ENCODE data around the gene THRB.

THRB gene

GRCh38 chr3:24464389-24464788 lies 30.3 kb downstream of the THRB start:
- no peak overlapping the region for H2AFZ ChIP-seq (ENCODE audit: low read depth, low read length, severe bottlenecking)
- no peak overlapping the region for H3K9ac ChIP-seq (ENCODE audit: low read length)
- H3K4me3 ChIP-seq (ENCODE audit: insufficient read depth, low read length, poor library complexity, severe bottlenecking): no peak overlapping the region
- no peaks in the 10 kb centered on the region for H3K79me2 ChIP-seq (ENCODE audit: insufficient read depth, low read length)
- H3K27me3 ChIP-seq (ENCODE audit: low read length): no peaks in the 10 kb centered on the region
- no peaks in the 10 kb centered on the region for H3K9me2 ChIP-seq (replicated peaks; ENCODE audit: insufficient read depth, low read length)
- no peaks in the 10 kb centered on the region for H3K36me3 ChIP-seq (ENCODE audit: low read length)
- no peak overlapping the region for H3K4me2 ChIP-seq (ENCODE audit: low read depth, low read length, poor library complexity, severe bottlenecking)
- no peaks in the 10 kb centered on the region for H3F3A ChIP-seq (ENCODE audit: insufficient read depth)
- H4K20me1 ChIP-seq (ENCODE audit: low read depth, low read length): no peaks in the 10 kb centered on the region
- TF ChIP-seq CTCF (IDR thresholded peaks at IDR 0.05; ENCODE audit: insufficient read depth, low read length, poor library complexity, severe bottlenecking): no peak
- no peak for TF ChIP-seq EZH2phosphoT487 (conservative IDR thresholded peaks at IDR 0.05; ENCODE audit: low read length)
- no peak overlapping the region for H3K27ac ChIP-seq (ENCODE audit: low read depth, low read length)
- no peaks in the 10 kb centered on the region for H3K9me3 ChIP-seq (ENCODE audit: insufficient read depth, low read length)

- H2AFZ ChIP-seq (ENCODE audit: low read depth, low read length, severe bottlenecking): no peak overlapping the region
- H3F3A ChIP-seq (ENCODE audit: insufficient read depth): no peaks in the 10 kb centered on the region
- TF ChIP-seq EZH2phosphoT487 (conservative IDR thresholded peaks at IDR 0.05; ENCODE audit: low read length): no peak
- H3K4me3 ChIP-seq (ENCODE audit: insufficient read depth, low read length, poor library complexity, severe bottlenecking): no peak overlapping the region
- no peaks in the 10 kb centered on the region for H4K20me1 ChIP-seq (ENCODE audit: low read depth, low read length)
- no peaks in the 10 kb centered on the region for H3K79me2 ChIP-seq (ENCODE audit: insufficient read depth, low read length)
- no peaks in the 10 kb centered on the region for H3K9me2 ChIP-seq (replicated peaks; ENCODE audit: insufficient read depth, low read length)
- no peak overlapping the region for H3K27ac ChIP-seq (ENCODE audit: low read depth, low read length)
- no peak overlapping the region for H3K4me2 ChIP-seq (ENCODE audit: low read depth, low read length, poor library complexity, severe bottlenecking)
- H3K36me3 ChIP-seq (ENCODE audit: low read length): no peaks in the 10 kb centered on the region
- H3K9me3 ChIP-seq (ENCODE audit: insufficient read depth, low read length): no peaks in the 10 kb centered on the region
- no peaks in the 10 kb centered on the region for H3K27me3 ChIP-seq (ENCODE audit: low read length)
- H3K9ac ChIP-seq (ENCODE audit: low read length): no peak overlapping the region
These were observed 31.9 kb downstream of the THRB start for GRCh38 chr3:24462737-24463136.

- H4K20me1 ChIP-seq (ENCODE audit: low read depth, low read length): no peaks in the 10 kb centered on the region
- no peak overlapping the region for H3K4me3 ChIP-seq (ENCODE audit: insufficient read depth, low read length, poor library complexity, severe bottlenecking)
- no peak overlapping the region for H3K4me2 ChIP-seq (ENCODE audit: low read depth, low read length, poor library complexity, severe bottlenecking)
- no peak overlapping the region for H3K9ac ChIP-seq (ENCODE audit: low read length)
- H3K9me2 ChIP-seq (replicated peaks; ENCODE audit: insufficient read depth, low read length): no peaks in the 10 kb centered on the region
- TF ChIP-seq CTCF (IDR thresholded peaks at IDR 0.05; ENCODE audit: insufficient read depth, low read length, poor library complexity, severe bottlenecking) (no peak), EZH2phosphoT487 (conservative IDR thresholded peaks at IDR 0.05; ENCODE audit: low read length) (no peak)
- H3K9me3 ChIP-seq (ENCODE audit: insufficient read depth, low read length): no peaks in the 10 kb centered on the region
- no peaks in the 10 kb centered on the region for H3K79me2 ChIP-seq (ENCODE audit: insufficient read depth, low read length)
- no peak overlapping the region for H3K27ac ChIP-seq (ENCODE audit: low read depth, low read length)
- H2AFZ ChIP-seq (ENCODE audit: low read depth, low read length, severe bottlenecking): no peak overlapping the region
- H3K36me3 ChIP-seq (ENCODE audit: low read length): no peaks in the 10 kb centered on the region
- no peaks in the 10 kb centered on the region for H3F3A ChIP-seq (ENCODE audit: insufficient read depth)
- H3K27me3 ChIP-seq (ENCODE audit: low read length): no peaks in the 10 kb centered on the region
These were observed 33.7 kb downstream of the THRB start for GRCh38 chr3:24460974-24461373.

- no peak overlapping the region for H3K4me2 ChIP-seq (ENCODE audit: low read depth, low read length, poor library complexity, severe bottlenecking)
- H3F3A ChIP-seq (ENCODE audit: insufficient read depth): no peaks in the 10 kb centered on the region
- H2AFZ ChIP-seq (ENCODE audit: low read depth, low read length, severe bottlenecking): no peak overlapping the region
- H3K27ac ChIP-seq (ENCODE audit: low read depth, low read length): no peak overlapping the region
- no peaks in the 10 kb centered on the region for H4K20me1 ChIP-seq (ENCODE audit: low read depth, low read length)
- H3K79me2 ChIP-seq (ENCODE audit: insufficient read depth, low read length): no peaks in the 10 kb centered on the region
- TF ChIP-seq EZH2phosphoT487 (conservative IDR thresholded peaks at IDR 0.05; ENCODE audit: low read length) (no peak), CTCF (IDR thresholded peaks at IDR 0.05; ENCODE audit: insufficient read depth, low read length, poor library complexity, severe bottlenecking) (no peak)
- no peak overlapping the region for H3K9ac ChIP-seq (ENCODE audit: low read length)
- no peak overlapping the region for H3K4me3 ChIP-seq (ENCODE audit: insufficient read depth, low read length, poor library complexity, severe bottlenecking)
- no peaks in the 10 kb centered on the region for H3K9me3 ChIP-seq (ENCODE audit: insufficient read depth, low read length)
- no peaks in the 10 kb centered on the region for H3K36me3 ChIP-seq (ENCODE audit: low read length)
- no peaks in the 10 kb centered on the region for H3K9me2 ChIP-seq (replicated peaks; ENCODE audit: insufficient read depth, low read length)
- no peaks in the 10 kb centered on the region for H3K27me3 ChIP-seq (ENCODE audit: low read length)
These were observed 36.9 kb downstream of the THRB start for GRCh38 chr3:24457719-24458118.

Data from SU-DHL-6 (cell line).